GM23248 (cell line): Measurements from ENCODE around the gene CDH16. TPM values are rescaled to one million over a fixed set of nuclear protein-coding genes. Genes with fewer than 3 reads are reported as not detected.

Source experiments
- DNase-seq: peaks from one replicate; pipeline ENCODE4 v3.0.0-alpha.2; 2015
- H2AFZ ChIP-seq: fragments of 200-600 bp; sonication (generic); 2 replicates; pipeline ENCODE4 v1.6.1; 2016; ENCODE audit warnings: antibody characterized with exemption
- H3F3A ChIP-seq: fragments of 200-600 bp; sonication (generic); 2 replicates; pipeline ENCODE4 v1.6.1; 2016; ENCODE audit warnings: mild to moderate bottlenecking, antibody characterized with exemption, mixed run types; ENCODE audit not compliant: insufficient read depth
- H3K27ac ChIP-seq: fragments of 200-600 bp; sonication (generic); 2 replicates; pipeline ENCODE4 v1.5.1; 2016; ENCODE audit warnings: mild to moderate bottlenecking
- H3K27me3 ChIP-seq: fragments of 200-600 bp; sonication (generic); replicated peaks from 2 replicates; pipeline ENCODE4 v1.6.1; 2016; ENCODE audit warnings: mild to moderate bottlenecking; ENCODE audit not compliant: insufficient read depth
- H3K36me3 ChIP-seq: fragments of 200-600 bp; sonication (generic); 2 replicates; pipeline ENCODE4 v1.6.1; 2016; ENCODE audit warnings: low read depth, mild to moderate bottlenecking
- H3K4me1 ChIP-seq: fragments of 200-600 bp; sonication (generic); 2 replicates; pipeline ENCODE4 v1.6.1; 2016; ENCODE audit warnings: mild to moderate bottlenecking; ENCODE audit not compliant: insufficient read depth
- H3K4me2 ChIP-seq: fragments of 200-600 bp; sonication (generic); one replicate; pipeline ENCODE4 v1.6.1; 2016; ENCODE audit warnings: mild to moderate bottlenecking; ENCODE audit not compliant: unreplicated experiment
- H3K4me3 ChIP-seq: fragments of 200-600 bp; sonication (generic); 2 replicates; pipeline ENCODE4 v1.5.1; 2016; ENCODE audit warnings: mild to moderate bottlenecking
- H3K79me2 ChIP-seq: fragments of 200-600 bp; sonication (generic); 2 replicates; pipeline ENCODE4 v1.6.1; 2016; ENCODE audit warnings: mild to moderate bottlenecking; ENCODE audit not compliant: insufficient read depth
- H3K9ac ChIP-seq: fragments of 200-600 bp; sonication (generic); 2 replicates; pipeline ENCODE4 v1.6.1; 2016; ENCODE audit warnings: mild to moderate bottlenecking
- H3K9me2 ChIP-seq: fragments of 200-600 bp; sonication (generic); 2 replicates; pipeline ENCODE4 v1.6.1; 2016; ENCODE audit warnings: mixed run types, mild to moderate bottlenecking, moderate library complexity; ENCODE audit not compliant: insufficient read depth
- H3K9me3 ChIP-seq: fragments of 200-600 bp; sonication (generic); one replicate; pipeline ENCODE4 v1.6.1; 2017; ENCODE audit warnings: low read depth
- H4K20me1 ChIP-seq: fragments of 200-600 bp; sonication (generic); 2 replicates; pipeline ENCODE4 v1.6.0; 2016; ENCODE audit not compliant: insufficient read depth
- EZH2 ChIP-seq: fragments of 200-600 bp; sonication (generic); IDR thresholded peaks from 2 replicates; pipeline ENCODE4 v1.6.1; 2018; ENCODE audit warnings: antibody characterized with exemption, mild to moderate bottlenecking; ENCODE audit not compliant: insufficient read depth, poor library complexity, severe bottlenecking
- EZH2phosphoT487 ChIP-seq: fragments of 200-600 bp; sonication (generic); IDR thresholded peaks from 2 replicates; pipeline ENCODE4 v1.6.1; 2018; ENCODE audit warnings: antibody characterized with exemption, moderate library complexity, mild to moderate bottlenecking, low read depth; ENCODE audit not compliant: insufficient read depth
- WGBS, 2 experiments: methylation state at CpG; one replicate each; pipeline ENCODE4 v1.1.6; 2015 to 2017; ENCODE audit warnings: low lambda C conversion rate in 2 of 2, low coverage in 1 of 2; ENCODE audit errors: missing lambda C conversion rate in 2 of 2; 5-methylcytosine and 5-hydroxymethylcytosine counted together
- in situ Hi-C: fragments of 300-500 bp; cut with MboI; formaldehyde crosslinking; loops from 2 replicates; pipeline ENCODE4 v1.15.0; 2020
- polyA plus RNA-seq: library from polyadenylated mRNA; unstranded; fragments of >200 nt; fragmentation: Nextera tagmentation; extraction: Ambion mirVana; gene quantifications from 2 replicates; pipeline ENCODE4 v1.2.1, GENCODE V29; 2016
- total RNA-seq: library from RNA; depleted of rRNA; stranded (reverse); fragments of >200 nt; shearing (Covaris generic); gene quantifications from 2 replicates; pipeline ENCODE4 v1.2.3, GENCODE V29; 2014

Gene CDH16
- total and polyA plus RNA-seq, 2 experiments from 2014 or later, result not detected

DNA sequence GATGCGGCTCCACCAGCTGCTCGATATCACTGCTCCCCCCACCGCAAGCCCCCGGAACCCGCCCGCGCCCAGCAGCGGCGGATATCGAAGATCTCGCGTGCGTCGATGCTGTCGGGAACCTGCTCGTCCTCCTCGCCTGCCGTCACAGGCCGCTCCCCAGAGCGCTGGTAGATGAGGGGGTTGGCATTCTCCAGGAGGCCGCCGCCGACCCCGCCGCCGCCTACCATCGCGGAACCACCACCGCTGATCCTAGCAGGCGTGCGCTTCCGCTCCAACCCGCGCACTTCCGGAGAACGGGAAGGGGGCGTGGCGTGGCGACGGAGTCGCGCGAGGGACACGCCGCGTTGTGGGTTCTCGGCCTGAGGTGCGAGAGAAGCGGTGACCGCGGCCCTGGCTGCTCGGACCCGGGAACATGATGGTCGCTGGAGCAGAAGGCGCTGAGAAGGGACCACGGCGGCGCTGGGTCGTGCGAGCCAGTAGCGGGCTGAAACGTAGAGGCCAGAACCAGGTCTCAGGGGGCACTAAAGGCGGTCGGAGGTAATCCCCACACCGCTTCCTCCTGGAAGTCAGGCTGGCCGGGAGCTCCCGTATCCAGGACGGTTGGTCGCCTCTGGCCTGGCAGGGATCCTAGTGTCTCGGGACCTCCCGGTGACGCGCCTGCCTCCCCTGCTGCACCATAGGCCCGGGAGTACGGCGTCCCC, 15.6 kb upstream of the CDH16 start, which contains the start of gene CIAO2B:
TSS of gene CIAO2B (minus strand) at position 265 of the 701 bp plus-strand sequence. CDS start at position 227, 38 bp downstream.
- TF ChIP-seq EZH2 (no peak), EZH2phosphoT487 (no peak)
- peak within 1 kb of the TSS; percentile 99 for H3K4me2 ChIP-seq
- in situ Hi-C loops, result no loop called here
- 0 to 2% methylated on average over 57 to 75 of the region's 76 CpGs for WGBS, 2 experiments
- peaks cover 48% of the 10 kb centered on the region for H3K79me2 ChIP-seq
- H3K9me2 ChIP-seq, result no peaks in the 10 kb centered on the region
- peaks cover 3% of the 10 kb centered on the region; the same call in 1 of the 2 replicates for H3K36me3 ChIP-seq
- H4K20me1 ChIP-seq, result no peaks in the 10 kb centered on the region; the same call in 1 of the 2 replicates
- peak within 1 kb of the TSS; percentile 84 for H3K4me3 ChIP-seq
- peak; percentile 94 for DNase-seq
- peak within 1 kb of the TSS; percentile 69 for H2AFZ ChIP-seq
- no peaks in the 10 kb centered on the region for H3K27me3 ChIP-seq
- peaks cover 5% of the 10 kb centered on the region; the same call in 1 of the 2 replicates for H3F3A ChIP-seq
- H3K27ac ChIP-seq, result peak within 1 kb of the TSS; percentile 59
- peaks cover 14% of the 10 kb centered on the region; the same call in 1 of the 2 replicates for H3K4me1 ChIP-seq
- H3K9ac ChIP-seq, result peak within 1 kb of the TSS; percentile 90
- no peaks in the 10 kb centered on the region for H3K9me3 ChIP-seq

DNA sequence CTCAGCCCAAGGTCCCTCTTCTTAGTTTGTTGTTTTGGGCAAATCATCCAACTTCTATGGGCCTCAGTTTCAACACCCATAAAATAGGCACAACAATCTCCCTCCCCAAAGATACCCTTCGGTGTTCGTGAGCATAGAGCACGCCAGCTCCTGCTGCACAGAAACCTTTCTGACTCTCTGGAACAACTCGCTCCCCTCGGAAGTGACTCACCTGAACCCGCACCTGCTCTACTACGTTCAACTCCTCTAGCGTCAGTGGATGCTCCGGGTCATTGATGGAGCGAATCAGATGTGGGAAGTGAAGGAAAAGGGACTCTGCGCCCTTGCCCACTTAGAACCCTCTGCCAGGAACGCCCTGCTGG, 15.1 kb upstream of the CDH16 start:
- in situ Hi-C loops, result no loop called here
- Histone ChIP-seq H3K4me3 (peak overlapping the region; percentile 84), H3K9me3 (no peaks in the 10 kb centered on the region), H3K4me1 (peaks cover 14% of the 10 kb centered on the region; the same call in 1 of the 2 replicates), H3K9ac (peak overlapping the region; percentile 90), H4K20me1 (no peaks in the 10 kb centered on the region; the same call in 1 of the 2 replicates), H3K27me3 (no peaks in the 10 kb centered on the region), H3K27ac (peak overlapping the region; percentile 24), H3K9me2 (no peaks in the 10 kb centered on the region), H3K4me2 (peak overlapping the region; percentile 89), H2AFZ (peak overlapping the region; percentile 69), H3K79me2 (peaks cover 48% of the 10 kb centered on the region), H3F3A (peaks cover 10% of the 10 kb centered on the region), H3K36me3 (0 out of 2 replicates have a peak, but pooled peaks cover 3% of the 10 kb centered on the region)
- no peak for DNase-seq
- TF ChIP-seq EZH2 (no peak), EZH2phosphoT487 (no peak)
- 0 to 2% methylated on average over 12 of the region's 12 CpGs for WGBS, 2 experiments

DNA sequence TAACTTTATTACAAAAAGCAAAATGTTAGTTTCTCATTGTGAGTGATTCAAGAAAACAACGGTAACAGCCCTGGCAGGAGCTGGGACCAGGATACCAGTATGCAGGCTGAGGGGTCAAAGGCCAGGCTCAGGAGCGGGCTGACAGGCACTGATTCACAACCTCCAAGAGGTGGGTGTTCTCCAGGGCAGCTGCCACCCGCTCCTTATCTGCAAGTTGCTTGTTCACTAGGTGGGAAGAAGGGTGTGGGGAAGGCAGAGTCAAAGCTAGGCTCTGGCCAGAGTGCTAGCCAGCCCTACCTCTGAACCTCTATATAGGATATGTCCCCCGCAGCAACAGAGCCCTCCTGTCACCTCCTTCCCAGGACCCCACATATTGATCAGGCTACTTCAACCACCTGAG, 13.4 kb upstream of the CDH16 start:
- Histone ChIP-seq H3K4me2 (no peak overlapping the region), H4K20me1 (no peaks in the 10 kb centered on the region), H3F3A (peaks cover 20% of the 10 kb centered on the region), H3K9ac (no peak overlapping the region), H3K4me3 (no peak overlapping the region), H3K36me3 (no peaks in the 10 kb centered on the region), H3K79me2 (peaks cover 41% of the 10 kb centered on the region), H2AFZ (no peak overlapping the region), H3K9me2 (no peaks in the 10 kb centered on the region), H3K27ac (no peak overlapping the region), H3K9me3 (no peaks in the 10 kb centered on the region), H3K4me1 (peaks cover 31% of the 10 kb centered on the region), H3K27me3 (no peaks in the 10 kb centered on the region)
- DNase-seq, result no peak
- in situ Hi-C loops, result no loop called here
- TF ChIP-seq EZH2 (no peak), EZH2phosphoT487 (no peak)
- WGBS, 2 experiments, result 96 to 97% methylated on average over 4 of the region's 4 CpGs

- no peaks in the 10 kb centered on the region for H3K9me2 ChIP-seq
- H3K9ac ChIP-seq, result no peak overlapping the region
- no peak overlapping the region for H3K4me3 ChIP-seq
- H3F3A ChIP-seq, result peaks cover 22% of the 10 kb centered on the region
- H3K4me2 ChIP-seq, result no peak overlapping the region
- H3K27me3 ChIP-seq, result no peaks in the 10 kb centered on the region
- 68 to 82% methylated on average over 2 of the region's 2 CpGs for WGBS, 2 experiments
- H4K20me1 ChIP-seq, result no peaks in the 10 kb centered on the region
- peaks cover 35% of the 10 kb centered on the region for H3K4me1 ChIP-seq
- H3K36me3 ChIP-seq, result no peaks in the 10 kb centered on the region
- no peak for DNase-seq
- no peak overlapping the region for H2AFZ ChIP-seq
- H3K9me3 ChIP-seq, result no peaks in the 10 kb centered on the region
- TF ChIP-seq EZH2 (no peak), EZH2phosphoT487 (no peak)
- in situ Hi-C loops, result no loop called here
- no peak overlapping the region for H3K27ac ChIP-seq
- peaks cover 37% of the 10 kb centered on the region for H3K79me2 ChIP-seq
Observed at GRCh38 chr16:66931665-66932064, 13.0 kb upstream of the CDH16 start.
